Activated naive CD4-positive, alpha-beta T cell treated with anti-CD3 and anti-CD28 coated beads, Interleukin-2, amount 10 ng/mL, durations not matched to agents 7 days and 5 days (primary cell): ENCODE data around the gene SLC35E2B.
A peak's percentile ranks its signal among the peaks of the same experiment; 100 is the strongest.

ENCODE experiments used
- CTCF ChIA-PET: fragments of 350-600 bp; sonication (Branson Sonifier 250); formaldehyde crosslinking; loops from one replicate; lab custom pipeline; 2021; ENCODE audit warnings: antibody characterized with exemption; lab: Charles Lee
- DNase-seq: peaks from one replicate; pipeline ENCODE4 v3.0.0-alpha.2; 2020
- H3K27ac Mint-ChIP-seq: one replicate; pipeline ENCODE4 v1.8.0; 2021; ENCODE audit warnings: mild to moderate bottlenecking, moderate library complexity, mixed read lengths
- H3K27me3 Mint-ChIP-seq: one replicate; pipeline ENCODE4 v1.8.0; 2021; ENCODE audit warnings: mild to moderate bottlenecking, mixed read lengths
- H3K36me3 Mint-ChIP-seq: one replicate; pipeline ENCODE4 v1.8.0; 2021; ENCODE audit warnings: mixed read lengths
- H3K4me1 Mint-ChIP-seq: one replicate; pipeline ENCODE4 v1.8.0; 2021; ENCODE audit warnings: mixed read lengths
- H3K4me3 Mint-ChIP-seq: one replicate; pipeline ENCODE4 v1.8.0; 2021; ENCODE audit warnings: mild to moderate bottlenecking, moderate library complexity, mixed read lengths
- H3K9me3 Mint-ChIP-seq: one replicate; pipeline ENCODE4 v1.8.0; 2021; ENCODE audit warnings: mixed read lengths

The SLC35E2B gene

DNA sequence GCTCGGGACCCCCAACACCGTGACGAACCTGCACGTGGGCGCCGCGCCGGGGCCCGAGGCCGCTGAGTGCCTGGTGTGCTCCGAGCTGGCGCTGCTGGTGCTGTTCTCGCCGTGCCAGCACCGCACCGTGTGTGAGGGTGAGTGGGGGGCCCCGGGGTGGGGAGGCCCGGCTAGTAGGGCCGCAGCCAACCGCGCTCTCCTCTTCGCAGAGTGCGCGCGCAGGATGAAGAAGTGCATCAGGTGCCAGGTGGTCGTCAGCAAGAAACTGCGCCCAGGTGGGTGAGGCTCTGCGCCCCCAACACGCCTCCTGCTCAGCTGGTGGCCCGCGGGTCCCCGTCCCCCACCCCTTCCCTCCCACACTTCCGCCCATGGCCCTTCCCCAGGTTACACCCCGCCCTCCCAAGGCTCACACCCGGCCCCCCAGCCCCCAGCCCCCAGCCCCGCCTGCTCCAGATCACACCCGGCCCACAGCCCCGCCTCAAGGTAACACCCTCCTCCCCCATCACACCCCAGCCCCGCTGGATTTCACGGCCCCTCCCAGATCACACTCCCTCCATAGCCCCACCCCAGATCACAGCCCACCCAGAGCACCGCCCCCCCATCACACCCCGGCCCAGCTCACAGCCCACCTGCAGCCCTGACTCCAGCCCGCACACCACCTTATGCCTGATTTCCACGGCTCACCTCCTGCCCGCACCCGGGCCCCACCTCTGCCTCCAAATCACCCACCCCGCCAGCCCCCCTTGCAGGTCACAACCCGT, 63.0 kb downstream of the SLC35E2B start:
- peaks cover 2% of the 10 kb centered on the region for H3K36me3 Mint-ChIP-seq
- CTCF ChIA-PET, result no interaction called here
- peak; percentile 77 for DNase-seq
- H3K4me1 Mint-ChIP-seq, result peaks cover 8% of the 10 kb centered on the region
- H3K4me3 Mint-ChIP-seq, result peak overlapping the region; percentile 80
- no peaks in the 10 kb centered on the region for H3K9me3 Mint-ChIP-seq
- H3K27me3 Mint-ChIP-seq, result peaks cover 23% of the 10 kb centered on the region
- peak overlapping the region; percentile 77 for H3K27ac Mint-ChIP-seq

DNA sequence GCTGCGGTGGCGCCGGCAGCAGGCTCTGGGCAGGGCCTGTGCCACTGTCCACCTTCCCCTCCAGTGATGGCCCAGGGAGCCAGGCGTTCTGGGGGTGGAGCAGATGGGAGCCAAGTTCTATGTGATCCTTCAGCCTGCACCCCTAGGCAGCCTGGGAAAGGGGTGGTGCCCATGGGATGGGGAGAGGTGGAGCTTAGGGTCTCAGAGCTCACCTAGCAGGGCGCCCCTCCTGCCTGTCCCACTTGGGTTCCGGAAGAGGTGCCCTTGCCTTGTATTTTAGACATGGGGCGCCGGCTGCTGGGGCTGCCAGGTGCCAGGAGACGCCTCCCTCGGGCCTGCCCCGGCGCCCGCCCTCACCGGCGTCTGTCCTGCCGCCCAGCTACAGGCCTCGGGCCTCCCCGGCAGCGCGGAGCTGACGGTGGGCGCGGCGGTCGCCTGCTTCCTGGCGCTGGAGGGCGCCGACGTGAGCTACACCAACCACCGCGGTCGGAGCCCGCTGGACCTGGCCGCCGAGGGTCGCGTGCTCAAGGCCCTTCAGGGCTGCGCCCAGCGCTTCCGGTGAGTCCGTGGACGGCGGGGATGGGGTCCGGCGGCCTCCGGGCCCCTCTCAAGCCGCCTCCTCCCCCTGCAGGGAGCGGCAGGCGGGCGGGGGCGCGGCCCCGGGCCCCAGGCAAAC, 63.7 kb downstream of the SLC35E2B start:
- H3K4me3 Mint-ChIP-seq, result peak overlapping the region; percentile 38
- H3K36me3 Mint-ChIP-seq, result peaks cover 2% of the 10 kb centered on the region
- H3K9me3 Mint-ChIP-seq, result no peaks in the 10 kb centered on the region
- H3K27ac Mint-ChIP-seq, result no peak overlapping the region
- H3K4me1 Mint-ChIP-seq, result peaks cover 8% of the 10 kb centered on the region
- CTCF ChIA-PET, result no interaction called here
- peaks cover 23% of the 10 kb centered on the region for H3K27me3 Mint-ChIP-seq
- DNase-seq, result peak; percentile 57

DNA sequence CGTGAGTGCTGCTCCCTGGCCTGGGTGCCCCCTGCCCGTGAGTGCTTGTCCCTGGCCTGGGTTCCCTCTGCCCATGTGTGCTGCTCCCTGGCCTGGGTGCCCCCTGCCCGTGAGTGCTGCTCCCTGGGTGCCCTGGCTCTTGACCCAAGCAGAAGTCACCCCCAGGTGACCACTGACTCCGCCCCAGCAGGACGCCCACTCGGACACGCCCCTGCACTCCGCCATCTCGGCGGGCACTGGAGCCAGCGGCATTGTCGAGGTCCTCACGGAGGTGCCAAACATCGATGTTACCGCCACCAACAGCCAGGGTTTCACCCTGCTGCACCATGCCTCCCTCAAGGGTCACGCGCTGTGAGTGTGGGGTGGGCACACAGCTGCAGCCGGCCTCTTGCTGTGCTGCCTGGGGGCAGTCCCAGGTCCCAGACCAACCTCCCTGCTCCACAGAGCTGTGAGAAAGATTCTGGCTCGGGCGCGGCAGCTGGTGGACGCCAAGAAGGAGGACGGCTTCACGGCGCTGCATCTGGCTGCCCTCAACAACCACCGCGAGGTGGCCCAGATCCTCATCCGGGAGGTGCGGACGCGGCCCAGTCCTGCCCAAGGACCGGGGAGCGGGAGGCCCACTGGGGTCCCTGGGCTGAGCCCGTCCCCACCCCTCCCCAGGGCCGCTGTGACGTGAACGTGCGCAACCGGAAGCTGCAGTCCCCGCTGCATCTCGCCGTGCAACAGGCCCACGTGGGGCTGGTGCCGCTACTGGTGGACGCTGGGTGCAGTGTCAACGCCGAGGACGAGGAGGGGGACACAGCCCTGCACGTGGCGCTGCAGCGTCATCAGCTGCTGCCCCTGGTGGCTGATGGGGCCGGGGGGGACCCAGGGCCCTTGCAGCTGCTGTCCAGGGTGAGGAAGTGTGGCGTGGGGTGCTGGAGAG, 64.5 kb downstream of the SLC35E2B start:
- CTCF ChIA-PET, result no interaction called here
- H3K4me3 Mint-ChIP-seq, result peak overlapping the region; percentile 38
- DNase-seq, result no peak

DNA sequence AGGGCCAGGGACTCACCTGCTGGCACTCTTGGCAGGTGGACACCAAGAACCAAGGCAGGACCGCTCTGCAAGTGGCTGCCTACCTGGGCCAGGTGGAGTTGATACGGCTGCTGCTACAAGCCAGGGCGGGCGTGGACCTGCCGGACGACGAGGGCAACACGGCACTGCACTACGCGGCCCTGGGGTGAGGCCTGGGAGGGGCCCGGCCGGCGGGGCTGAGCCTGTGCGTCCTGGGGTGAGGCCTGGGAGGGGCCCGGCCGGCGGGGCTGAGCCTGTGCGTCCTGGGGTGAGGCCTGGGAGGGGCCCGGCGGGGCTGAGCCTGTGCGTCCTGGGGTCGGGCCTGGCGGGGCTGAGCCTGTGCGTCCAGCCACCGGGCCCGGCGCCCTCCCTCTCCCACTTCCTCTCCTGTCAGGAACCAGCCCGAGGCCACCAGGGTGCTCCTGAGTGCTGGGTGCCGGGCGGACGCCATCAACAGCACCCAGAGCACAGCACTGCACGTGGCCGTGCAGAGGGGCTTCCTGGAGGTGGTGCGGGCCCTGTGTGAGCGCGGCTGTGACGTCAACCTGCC, 65.2 kb downstream of the SLC35E2B start:
- Mint-ChIP-seq H3K27ac (no peak overlapping the region), H3K27me3 (peaks cover 23% of the 10 kb centered on the region), H3K36me3 (peaks cover 2% of the 10 kb centered on the region), H3K9me3 (no peaks in the 10 kb centered on the region), H3K4me1 (peaks cover 8% of the 10 kb centered on the region), H3K4me3 (peak overlapping the region; percentile 10)
- CTCF ChIA-PET, result no interaction called here
- DNase-seq, result no peak

More for the DNA sequence above, 64.5 kb downstream of the SLC35E2B start:
- H3K4me1 Mint-ChIP-seq, result peaks cover 8% of the 10 kb centered on the region
- no peak overlapping the region for H3K27ac Mint-ChIP-seq
- peaks cover 2% of the 10 kb centered on the region for H3K36me3 Mint-ChIP-seq
- H3K27me3 Mint-ChIP-seq, result peaks cover 23% of the 10 kb centered on the region
- no peaks in the 10 kb centered on the region for H3K9me3 Mint-ChIP-seq

DNA sequence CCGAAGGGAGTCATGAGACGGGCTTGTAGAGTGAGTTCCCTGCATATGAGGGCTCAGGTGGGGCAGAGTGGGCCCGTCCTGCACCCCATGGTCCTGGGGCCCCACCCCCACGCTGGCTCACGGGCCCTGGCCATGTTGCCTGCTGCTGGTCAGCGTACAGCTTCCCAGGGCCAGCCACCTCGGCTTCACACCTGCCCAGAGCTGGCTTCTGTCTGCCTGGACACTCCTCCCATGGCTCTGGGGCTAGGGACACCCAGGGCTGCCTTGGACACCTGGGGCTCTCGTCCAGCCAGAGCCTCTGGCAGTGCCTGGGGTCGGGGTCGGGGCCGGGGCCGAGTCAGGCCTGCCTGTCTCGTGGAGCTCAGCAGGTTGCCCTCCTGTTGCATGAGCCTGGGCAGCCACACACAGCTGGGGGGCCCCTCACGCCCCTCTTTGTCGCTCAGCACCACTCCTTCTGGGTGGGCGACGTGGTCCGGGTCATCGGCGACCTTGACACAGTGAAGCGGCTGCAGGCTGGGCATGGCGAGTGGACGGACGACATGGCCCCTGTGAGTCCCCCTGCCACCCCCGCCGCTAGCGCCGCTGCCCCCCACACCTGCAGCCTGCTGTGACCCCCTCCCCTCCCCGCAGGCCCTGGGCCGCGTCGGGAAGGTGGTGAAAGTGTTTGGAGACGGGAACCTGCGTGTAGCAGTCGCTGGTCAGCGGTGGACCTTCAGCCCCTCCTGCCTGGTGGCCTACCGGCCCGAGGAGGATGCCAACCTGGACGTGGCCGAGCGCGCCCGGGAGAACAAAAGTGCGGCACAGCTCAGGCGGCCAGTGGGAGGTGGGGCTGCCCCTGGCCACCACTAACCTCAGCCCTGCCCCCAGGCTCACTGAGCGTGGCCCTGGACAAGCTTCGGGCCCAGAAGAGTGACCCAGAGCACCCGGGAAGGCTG, 66.1 kb downstream of the SLC35E2B start:
- peaks cover 18% of the 10 kb centered on the region for H3K27me3 Mint-ChIP-seq
- peaks cover 6% of the 10 kb centered on the region for H3K4me1 Mint-ChIP-seq
- peaks cover 2% of the 10 kb centered on the region for H3K36me3 Mint-ChIP-seq
- H3K9me3 Mint-ChIP-seq, result no peaks in the 10 kb centered on the region
- CTCF ChIA-PET, result no interaction called here
- H3K27ac Mint-ChIP-seq, result no peak overlapping the region
- no peak for DNase-seq
- H3K4me3 Mint-ChIP-seq, result no peak overlapping the region

DNA sequence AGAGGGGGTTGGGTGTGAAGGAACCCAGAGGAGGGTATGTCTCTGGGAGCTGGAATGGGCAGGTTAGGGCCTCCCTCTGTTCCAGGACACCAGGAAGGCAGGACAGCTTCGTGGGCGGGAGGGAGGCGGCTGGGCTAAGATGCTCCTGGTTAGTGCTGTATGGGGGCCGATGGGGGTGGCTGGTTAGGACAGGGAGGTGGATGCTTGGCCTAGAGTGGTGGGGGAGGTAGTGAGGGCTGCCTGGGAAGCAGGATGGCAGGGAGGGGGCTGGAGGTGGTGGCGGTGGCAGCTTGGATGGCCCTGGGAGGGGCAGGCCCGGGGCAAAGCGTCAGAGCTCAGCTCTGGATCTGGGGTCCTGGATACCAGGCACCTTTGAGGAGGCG, 66.8 kb downstream of the SLC35E2B start:
- Mint-ChIP-seq H3K27me3 (peaks cover 11% of the 10 kb centered on the region), H3K36me3 (peaks cover 2% of the 10 kb centered on the region), H3K4me3 (no peak overlapping the region), H3K9me3 (no peaks in the 10 kb centered on the region), H3K27ac (no peak overlapping the region), H3K4me1 (peaks cover 6% of the 10 kb centered on the region)
- CTCF ChIA-PET, result no interaction called here
- no peak for DNase-seq

DNA sequence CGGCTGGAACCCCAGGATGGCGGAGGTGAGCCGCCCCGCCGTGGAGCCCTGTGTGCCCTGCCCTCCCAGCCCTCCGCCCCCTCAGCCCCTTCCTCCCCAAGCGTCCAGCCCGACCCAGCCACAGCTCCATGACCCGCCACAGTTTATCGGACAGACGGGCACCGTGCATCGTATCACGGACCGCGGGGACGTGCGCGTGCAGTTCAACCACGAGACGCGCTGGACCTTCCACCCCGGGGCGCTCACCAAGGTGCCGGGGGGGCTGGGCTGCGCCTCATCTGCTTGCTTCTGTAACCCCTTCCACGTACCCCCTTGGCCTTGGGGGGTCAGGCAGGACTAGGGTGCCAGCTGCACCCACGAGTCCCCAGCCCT, 67.2 kb downstream of the SLC35E2B start:
- Mint-ChIP-seq H3K4me3 (no peak overlapping the region), H3K27me3 (peaks cover 7% of the 10 kb centered on the region), H3K4me1 (peaks cover 5% of the 10 kb centered on the region), H3K36me3 (peaks cover 2% of the 10 kb centered on the region), H3K27ac (no peak overlapping the region), H3K9me3 (no peaks in the 10 kb centered on the region)
- no peak for DNase-seq
- CTCF ChIA-PET, result no interaction called here

DNA sequence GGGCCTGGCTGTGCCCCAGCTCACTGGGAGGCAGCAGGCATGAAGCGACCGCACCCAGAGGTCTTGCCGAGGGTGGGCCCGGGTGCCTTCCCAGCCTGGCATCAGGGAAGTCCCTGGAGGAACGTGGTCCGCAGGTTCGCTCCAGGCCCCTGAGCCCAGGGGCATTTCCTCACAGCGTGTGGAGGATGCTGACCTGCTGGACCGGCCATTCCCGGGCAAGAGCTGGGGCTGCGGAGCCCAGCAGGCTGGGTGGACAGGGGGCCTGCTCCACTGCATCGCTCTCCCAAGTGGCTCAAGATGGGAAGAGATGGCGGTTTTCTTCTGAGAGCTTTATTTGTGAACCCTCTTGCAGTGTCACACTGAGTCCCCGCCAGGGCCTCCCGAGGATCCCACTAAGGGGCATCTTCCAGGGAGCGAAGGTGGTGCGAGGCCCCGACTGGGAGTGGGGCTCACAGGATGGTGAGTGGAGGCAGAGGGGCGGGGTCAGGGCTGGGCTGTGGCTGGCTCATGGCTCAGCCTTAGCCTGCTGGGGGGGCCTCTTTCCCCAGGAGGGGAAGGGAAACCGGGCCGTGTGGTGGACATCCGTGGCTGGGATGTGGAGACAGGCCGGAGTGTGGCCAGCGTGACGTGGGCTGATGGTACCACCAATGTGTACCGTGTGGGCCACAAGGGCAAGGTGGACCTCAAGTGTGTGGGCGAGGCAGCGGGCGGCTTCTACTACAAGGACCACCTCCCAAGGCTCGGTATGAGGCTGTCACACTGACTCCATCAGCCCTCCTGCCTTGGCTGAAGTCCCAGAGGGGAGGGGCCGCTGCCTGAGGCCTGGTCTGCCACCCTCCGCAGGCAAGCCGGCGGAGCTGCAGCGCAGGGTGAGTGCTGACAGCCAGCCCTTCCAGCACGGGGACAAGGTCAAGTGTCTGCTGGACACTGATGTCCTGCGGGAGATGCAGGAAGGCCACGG, 67.9 kb downstream of the SLC35E2B start:
- Mint-ChIP-seq H3K36me3 (no peaks in the 10 kb centered on the region), H3K4me3 (no peak overlapping the region), H3K9me3 (no peaks in the 10 kb centered on the region), H3K4me1 (peaks cover 2% of the 10 kb centered on the region), H3K27me3 (peaks cover under 1% of the 10 kb centered on the region), H3K27ac (peak overlapping the region; percentile 33)
- CTCF ChIA-PET, result no interaction called here
- no peak for DNase-seq

DNA sequence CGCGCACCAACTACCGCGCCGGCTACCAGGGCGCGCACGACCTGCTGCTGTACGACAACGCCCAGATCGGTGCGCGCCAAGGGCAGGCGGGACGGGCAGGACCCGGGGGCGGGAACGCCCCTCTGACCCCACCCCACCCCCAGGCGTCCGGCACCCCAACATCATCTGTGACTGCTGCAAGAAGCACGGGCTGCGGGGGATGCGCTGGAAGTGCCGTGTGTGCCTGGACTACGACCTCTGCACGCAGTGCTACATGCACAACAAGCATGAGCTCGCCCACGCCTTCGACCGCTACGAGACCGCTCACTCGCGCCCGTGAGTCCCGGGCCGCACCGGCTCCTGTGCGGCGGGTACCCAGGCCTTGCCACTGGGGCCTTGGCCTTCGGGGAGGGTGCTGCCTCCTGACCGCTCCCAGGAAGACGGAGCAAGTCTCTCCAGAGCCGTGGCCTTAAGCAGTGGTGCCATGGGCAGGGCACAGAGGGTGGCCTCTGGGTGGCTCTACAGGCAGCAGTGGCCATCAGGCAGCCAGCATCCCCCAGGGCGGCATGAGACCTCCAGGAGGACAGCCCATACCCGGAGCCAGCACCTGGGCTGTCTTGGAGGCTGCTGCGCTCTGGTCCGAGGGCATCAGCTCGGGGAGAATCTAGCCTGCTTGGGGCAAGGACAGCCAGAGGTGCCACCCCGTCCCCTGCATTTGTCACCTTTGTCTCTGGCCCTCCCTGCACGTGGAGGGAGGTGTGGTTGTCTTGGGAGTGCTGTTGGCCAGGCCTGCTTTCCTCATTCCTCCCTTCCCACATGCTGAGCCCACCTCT, 68.8 kb downstream of the SLC35E2B start:
- no peak for DNase-seq
- H3K27ac Mint-ChIP-seq, result no peak overlapping the region
- no peaks in the 10 kb centered on the region for H3K27me3 Mint-ChIP-seq
- no peak overlapping the region for H3K4me3 Mint-ChIP-seq
- H3K9me3 Mint-ChIP-seq, result no peaks in the 10 kb centered on the region
- H3K36me3 Mint-ChIP-seq, result no peaks in the 10 kb centered on the region
- CTCF ChIA-PET, result no interaction called here
- H3K4me1 Mint-ChIP-seq, result peaks cover 2% of the 10 kb centered on the region

DNA sequence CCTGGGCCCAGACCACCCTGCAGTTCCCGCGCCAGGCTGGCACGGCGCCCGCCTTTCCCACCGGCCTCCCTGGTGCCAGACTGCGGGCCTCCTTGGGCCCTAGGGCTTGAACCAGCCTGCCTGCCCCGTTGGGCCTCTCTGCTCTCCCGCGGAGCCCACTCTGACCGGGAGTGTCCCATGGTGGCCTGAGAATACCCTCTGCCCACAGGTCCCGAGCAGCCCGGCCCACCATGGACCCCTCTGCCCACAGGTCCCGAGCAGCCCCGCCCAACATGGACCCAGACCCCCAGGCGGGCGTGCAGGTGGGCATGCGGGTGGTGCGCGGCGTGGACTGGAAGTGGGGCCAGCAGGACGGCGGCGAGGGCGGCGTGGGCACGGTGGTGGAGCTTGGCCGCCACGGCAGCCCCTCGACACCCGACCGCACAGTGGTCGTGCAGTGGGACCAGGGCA, 69.4 kb downstream of the SLC35E2B start:
- Mint-ChIP-seq H3K4me1 (no peaks in the 10 kb centered on the region), H3K27ac (no peak overlapping the region), H3K9me3 (no peaks in the 10 kb centered on the region), H3K4me3 (no peak overlapping the region), H3K36me3 (no peaks in the 10 kb centered on the region), H3K27me3 (no peaks in the 10 kb centered on the region)
- CTCF ChIA-PET, result no interaction called here
- DNase-seq, result no peak

DNA sequence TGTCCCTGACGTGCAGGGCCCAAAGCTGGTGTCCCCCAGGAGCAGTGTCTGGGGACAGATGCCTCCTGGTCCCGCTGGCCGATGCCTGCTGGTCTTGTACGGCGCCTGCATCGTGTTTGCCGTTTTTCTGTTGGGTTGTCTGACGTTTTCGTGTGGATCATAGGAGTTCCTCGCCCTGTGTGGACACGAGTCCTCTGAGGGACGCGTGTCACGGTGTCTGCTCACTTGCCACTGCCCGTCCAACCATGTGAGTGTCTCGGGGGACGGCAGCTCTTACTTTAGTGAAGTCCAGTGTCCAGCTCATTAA, 69.9 kb downstream of the SLC35E2B start:
- H3K4me3 Mint-ChIP-seq, result no peak overlapping the region
- DNase-seq, result no peak
- CTCF ChIA-PET, result no interaction called here
- no peaks in the 10 kb centered on the region for H3K4me1 Mint-ChIP-seq
- H3K27me3 Mint-ChIP-seq, result no peaks in the 10 kb centered on the region
- H3K9me3 Mint-ChIP-seq, result no peaks in the 10 kb centered on the region
- H3K36me3 Mint-ChIP-seq, result no peaks in the 10 kb centered on the region
- peak overlapping the region; percentile 13 for H3K27ac Mint-ChIP-seq
